Neural cell (in vitro differentiated cells): ENCODE results near the gene XPNPEP3. TPM values are rescaled to one million over a fixed set of nuclear protein-coding genes. Genes with fewer than 3 reads are reported as not detected.
A peak's percentile ranks its signal among the peaks of the same experiment; 100 is the strongest.

Source experiments
- H2AFZ ChIP-seq: fragments of 200-600, 300-800 bp; sonication (generic), shearing (Covaris generic); 2 replicates; pipeline ENCODE4 v1.6.0; 2014; ENCODE audit warnings: low read depth, mild to moderate bottlenecking, antibody characterized with exemption, low read length, moderate library complexity
- H3F3A ChIP-seq: fragments of 200-600 bp; shearing (Covaris generic); 2 replicates; pipeline ENCODE4 v1.6.1; 2016; ENCODE audit warnings: mild to moderate bottlenecking, moderate library complexity, mixed read lengths, antibody characterized with exemption, low read length; ENCODE audit not compliant: insufficient read depth, poor library complexity, severe bottlenecking
- H3K27ac ChIP-seq: fragments of 200-600, 300-800 bp; sonication (generic), shearing (Covaris generic); 2 replicates; pipeline ENCODE4 v1.5.1; 2014; ENCODE audit warnings: mild to moderate bottlenecking, low read length, moderate library complexity
- H3K27me3 ChIP-seq: fragments of 300-800, 200-600 bp; sonication (generic), shearing (Covaris generic); 2 replicates; pipeline ENCODE4 v1.6.0; 2014; ENCODE audit warnings: mild to moderate bottlenecking, low read depth, low read length, moderate library complexity; ENCODE audit not compliant: insufficient read depth
- H3K36me3 ChIP-seq: fragments of 300-800, 200-600 bp; sonication (generic), shearing (Covaris generic); 2 replicates; pipeline ENCODE4 v1.5.1; 2014; ENCODE audit warnings: mild to moderate bottlenecking, antibody characterized with exemption, low read length, moderate library complexity; ENCODE audit not compliant: insufficient read depth
- H3K4me2 ChIP-seq: fragments of 300-800, 200-600 bp; sonication (generic), shearing (Covaris generic); 2 replicates; pipeline ENCODE4 v1.6.0; 2014; ENCODE audit warnings: mild to moderate bottlenecking, low read length
- H3K4me3 ChIP-seq: fragments of 300-800, 200-600 bp; sonication (generic), shearing (Covaris generic); 2 replicates; pipeline ENCODE4 v1.5.1; 2014; ENCODE audit warnings: mild to moderate bottlenecking, low read length, moderate library complexity
- H3K79me2 ChIP-seq: fragments of 200-600 bp; shearing (Covaris generic); replicated peaks from 2 replicates; pipeline ENCODE4 v1.6.0; 2014; ENCODE audit warnings: mild to moderate bottlenecking, low read length, moderate library complexity; ENCODE audit not compliant: insufficient read depth
- H3K9ac ChIP-seq: fragments of 300-800, 200-600 bp; sonication (generic), shearing (Covaris generic); 2 replicates; pipeline ENCODE4 v1.6.1; 2016; ENCODE audit warnings: mild to moderate bottlenecking, low read length, mixed read lengths
- H3K9me2 ChIP-seq: fragments of 200-600 bp; shearing (Covaris generic); 2 replicates; pipeline ENCODE4 v1.6.1; 2016; ENCODE audit warnings: mild to moderate bottlenecking, low read length, mixed read lengths; ENCODE audit not compliant: insufficient read depth
- H3K9me3 ChIP-seq: fragments of 200-600, 300-800 bp; sonication (generic), shearing (Covaris generic); 2 replicates; pipeline ENCODE4 v1.6.1; 2016; ENCODE audit warnings: mild to moderate bottlenecking, mixed run types, low read length, moderate library complexity, mixed read lengths
- H4K20me1 ChIP-seq: fragments of 200-600 bp; shearing (Covaris generic); 2 replicates; pipeline ENCODE4 v1.6.1; 2016; ENCODE audit warnings: mild to moderate bottlenecking, mixed run types; ENCODE audit not compliant: insufficient read depth
- EP300 ChIP-seq: fragments of 450-650 bp; conservative IDR thresholded peaks from 2 replicates; pipeline ENCODE4 v1.6.1; 2014; ENCODE audit warnings: antibody characterized with exemption, mild to moderate bottlenecking, moderate library complexity; ENCODE audit not compliant: poor library complexity, severe bottlenecking
- EZH2 ChIP-seq: fragments of 200-600, 300-800 bp; shearing (Covaris generic), sonication (generic); IDR thresholded peaks from 2 replicates; pipeline ENCODE4 v1.6.1; 2014; ENCODE audit warnings: antibody characterized with exemption, low read length, borderline replicate concordance, mild to moderate bottlenecking; ENCODE audit not compliant: insufficient read depth, poor library complexity, severe bottlenecking
- MXI1 ChIP-seq: fragments of 450-650 bp; conservative IDR thresholded peaks from 2 replicates; pipeline ENCODE4 v1.6.1; 2014; ENCODE audit warnings: antibody characterized with exemption, mild to moderate bottlenecking; ENCODE audit not compliant: poor library complexity, severe bottlenecking
- POLR2AphosphoS5 ChIP-seq: IDR thresholded peaks from 2 replicates; pipeline ENCODE4 v1.6.1; 2012
- RAD21 ChIP-seq: fragments of 450-650 bp; conservative IDR thresholded peaks from 2 replicates; pipeline ENCODE4 v1.6.1; 2014; ENCODE audit warnings: antibody characterized with exemption, mild to moderate bottlenecking, moderate library complexity
- SMC3 ChIP-seq: fragments of 450-650 bp; conservative IDR thresholded peaks from 2 replicates; pipeline ENCODE4 v1.6.1; 2014; ENCODE audit warnings: antibody characterized with exemption, mild to moderate bottlenecking, moderate library complexity; ENCODE audit not compliant: poor library complexity
- TAF1 ChIP-seq: IDR thresholded peaks from 2 replicates; pipeline ENCODE4 v1.6.1; 2012; ENCODE audit warnings: low read depth
- polyA plus RNA-seq: library from polyadenylated mRNA; depleted of rRNA; stranded (reverse); fragments of >200 nt; gene quantifications from 2 replicates; pipeline ENCODE4 v1.2.3, GENCODE V29; 2014
- TF ChIP-seq, protein P1 (sequence below): IDR thresholded peaks from 2 replicates; pipeline ENCODE4 v1.6.1; 2012; ENCODE audit warnings: borderline replicate concordance
- TF ChIP-seq, protein P2 (sequence below): fragments of 450-650 bp; IDR thresholded peaks from 2 replicates; pipeline ENCODE4 v1.5.1; 2014; ENCODE audit warnings: antibody characterized with exemption, mild to moderate bottlenecking, moderate library complexity; ENCODE audit not compliant: poor library complexity, severe bottlenecking

XPNPEP3 gene
- polyA plus RNA-seq, 1 donor from 2014 or later, result 5.2 TPM

DNA sequence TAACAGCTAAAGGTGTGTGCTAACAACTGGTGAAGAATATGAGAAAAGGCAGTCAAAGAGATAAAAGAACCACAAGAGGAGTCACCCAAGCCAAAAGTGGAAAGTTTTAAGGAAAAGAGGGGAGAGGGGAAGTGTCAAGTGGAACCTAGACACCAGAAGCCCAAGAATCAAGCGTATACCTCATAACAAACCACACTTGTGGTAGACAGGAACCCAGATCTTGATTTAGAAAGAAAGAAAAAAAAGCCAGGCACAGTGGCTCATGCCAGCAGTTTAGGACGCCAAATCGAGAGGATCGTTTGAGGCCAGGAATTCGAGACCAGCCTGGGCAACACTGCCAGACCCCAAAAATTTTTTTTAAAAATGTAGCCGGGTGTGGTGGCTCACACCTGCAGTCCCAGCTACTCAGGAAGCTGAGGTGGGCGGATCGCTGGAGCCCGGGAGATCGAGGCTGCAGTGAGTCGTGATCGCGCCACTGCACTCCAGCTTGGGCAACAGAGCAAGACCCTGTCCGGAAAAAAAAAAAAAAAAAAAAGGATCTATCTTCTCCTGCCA is 38.7 kb upstream of the XPNPEP3 start:
- H3K9me2 ChIP-seq, result no peaks in the 10 kb centered on the region
- peak overlapping the region; percentile 58 for H3K4me2 ChIP-seq
- H3K9ac ChIP-seq, result peak overlapping the region; percentile 70
- H4K20me1 ChIP-seq, result no peaks in the 10 kb centered on the region
- no peaks in the 10 kb centered on the region for H3F3A ChIP-seq
- H3K4me3 ChIP-seq, result peak overlapping the region; percentile 98
- H3K36me3 ChIP-seq, result no peaks in the 10 kb centered on the region
- peak overlapping the region; percentile 78 for H2AFZ ChIP-seq
- no peak for TF ChIP-seq RAD21
- no peak for TF ChIP-seq POLR2AphosphoS5
- TF ChIP-seq EZH2, result no peak
- H3K27ac ChIP-seq, result no peak overlapping the region
- H3K79me2 ChIP-seq, result peaks cover 19% of the 10 kb centered on the region
- H3K27me3 ChIP-seq, result no peaks in the 10 kb centered on the region
- no peaks in the 10 kb centered on the region for H3K9me3 ChIP-seq

DNA sequence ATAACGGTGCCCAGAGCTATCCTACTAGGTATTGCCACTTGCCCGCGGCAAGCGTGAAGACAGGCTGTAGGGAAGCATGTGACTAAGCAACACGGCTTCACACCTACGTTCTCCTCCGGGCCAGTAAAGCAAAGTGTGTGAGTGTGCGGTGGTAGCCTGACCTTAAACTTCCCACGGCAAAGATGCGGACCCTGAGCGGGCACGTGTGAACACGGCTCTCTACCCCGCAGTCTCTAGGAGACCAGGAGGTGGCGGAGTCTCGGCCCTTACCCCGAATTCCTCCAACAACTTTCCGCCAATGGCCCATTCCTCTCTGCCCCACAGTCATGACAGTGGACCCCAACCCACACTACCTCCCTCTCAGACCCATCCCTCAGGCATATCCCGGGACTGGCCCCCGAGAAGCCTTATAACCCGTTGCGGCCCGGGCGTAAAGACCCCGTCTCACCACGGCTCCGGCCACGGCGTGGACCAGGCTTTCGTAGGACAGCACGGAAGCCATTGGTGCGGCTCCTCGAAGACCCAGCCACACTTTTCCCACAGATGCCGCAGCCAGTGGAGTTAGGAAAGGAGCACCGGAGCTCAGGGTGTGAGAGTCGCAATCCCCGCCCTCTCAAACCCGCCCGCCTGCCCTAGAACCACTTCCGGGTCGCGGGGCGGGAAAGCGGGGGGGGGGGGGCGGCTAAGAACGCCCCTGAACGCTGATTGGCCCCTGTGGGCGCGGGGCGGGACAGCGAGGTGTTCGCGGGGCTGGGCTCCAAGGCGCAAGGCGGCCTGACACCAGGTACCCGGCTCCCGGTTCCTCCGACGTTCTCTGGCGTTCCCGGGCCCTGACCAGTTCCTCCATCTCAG is 38.0 kb upstream of the XPNPEP3 start, which contains the start of gene SLC25A17:
Gene SLC25A17, minus strand, starts transcription at position 600 of the 852 bp plus-strand sequence. Its CDS starts 98 bp downstream, at position 502.
- Histone ChIP-seq H3K4me2 (peak within 1 kb of the TSS; percentile 91), H3K4me3 (peak within 1 kb of the TSS; percentile 98), H3K27ac (peak within 1 kb of the TSS; percentile 47), H3F3A (no peaks in the 10 kb centered on the region), H3K79me2 (peaks cover 19% of the 10 kb centered on the region), H3K27me3 (no peaks in the 10 kb centered on the region), H3K9me3 (no peaks in the 10 kb centered on the region), H3K36me3 (no peaks in the 10 kb centered on the region), H3K9ac (peak within 1 kb of the TSS; percentile 70), H3K9me2 (no peaks in the 10 kb centered on the region), H2AFZ (peak within 1 kb of the TSS; percentile 78), H4K20me1 (no peaks in the 10 kb centered on the region)
- TF ChIP-seq, protein P1, sequence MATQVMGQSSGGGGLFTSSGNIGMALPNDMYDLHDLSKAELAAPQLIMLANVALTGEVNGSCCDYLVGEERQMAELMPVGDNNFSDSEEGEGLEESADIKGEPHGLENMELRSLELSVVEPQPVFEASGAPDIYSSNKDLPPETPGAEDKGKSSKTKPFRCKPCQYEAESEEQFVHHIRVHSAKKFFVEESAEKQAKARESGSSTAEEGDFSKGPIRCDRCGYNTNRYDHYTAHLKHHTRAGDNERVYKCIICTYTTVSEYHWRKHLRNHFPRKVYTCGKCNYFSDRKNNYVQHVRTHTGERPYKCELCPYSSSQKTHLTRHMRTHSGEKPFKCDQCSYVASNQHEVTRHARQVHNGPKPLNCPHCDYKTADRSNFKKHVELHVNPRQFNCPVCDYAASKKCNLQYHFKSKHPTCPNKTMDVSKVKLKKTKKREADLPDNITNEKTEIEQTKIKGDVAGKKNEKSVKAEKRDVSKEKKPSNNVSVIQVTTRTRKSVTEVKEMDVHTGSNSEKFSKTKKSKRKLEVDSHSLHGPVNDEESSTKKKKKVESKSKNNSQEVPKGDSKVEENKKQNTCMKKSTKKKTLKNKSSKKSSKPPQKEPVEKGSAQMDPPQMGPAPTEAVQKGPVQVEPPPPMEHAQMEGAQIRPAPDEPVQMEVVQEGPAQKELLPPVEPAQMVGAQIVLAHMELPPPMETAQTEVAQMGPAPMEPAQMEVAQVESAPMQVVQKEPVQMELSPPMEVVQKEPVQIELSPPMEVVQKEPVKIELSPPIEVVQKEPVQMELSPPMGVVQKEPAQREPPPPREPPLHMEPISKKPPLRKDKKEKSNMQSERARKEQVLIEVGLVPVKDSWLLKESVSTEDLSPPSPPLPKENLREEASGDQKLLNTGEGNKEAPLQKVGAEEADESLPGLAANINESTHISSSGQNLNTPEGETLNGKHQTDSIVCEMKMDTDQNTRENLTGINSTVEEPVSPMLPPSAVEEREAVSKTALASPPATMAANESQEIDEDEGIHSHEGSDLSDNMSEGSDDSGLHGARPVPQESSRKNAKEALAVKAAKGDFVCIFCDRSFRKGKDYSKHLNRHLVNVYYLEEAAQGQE, result no peak
- TF ChIP-seq, protein P2, sequence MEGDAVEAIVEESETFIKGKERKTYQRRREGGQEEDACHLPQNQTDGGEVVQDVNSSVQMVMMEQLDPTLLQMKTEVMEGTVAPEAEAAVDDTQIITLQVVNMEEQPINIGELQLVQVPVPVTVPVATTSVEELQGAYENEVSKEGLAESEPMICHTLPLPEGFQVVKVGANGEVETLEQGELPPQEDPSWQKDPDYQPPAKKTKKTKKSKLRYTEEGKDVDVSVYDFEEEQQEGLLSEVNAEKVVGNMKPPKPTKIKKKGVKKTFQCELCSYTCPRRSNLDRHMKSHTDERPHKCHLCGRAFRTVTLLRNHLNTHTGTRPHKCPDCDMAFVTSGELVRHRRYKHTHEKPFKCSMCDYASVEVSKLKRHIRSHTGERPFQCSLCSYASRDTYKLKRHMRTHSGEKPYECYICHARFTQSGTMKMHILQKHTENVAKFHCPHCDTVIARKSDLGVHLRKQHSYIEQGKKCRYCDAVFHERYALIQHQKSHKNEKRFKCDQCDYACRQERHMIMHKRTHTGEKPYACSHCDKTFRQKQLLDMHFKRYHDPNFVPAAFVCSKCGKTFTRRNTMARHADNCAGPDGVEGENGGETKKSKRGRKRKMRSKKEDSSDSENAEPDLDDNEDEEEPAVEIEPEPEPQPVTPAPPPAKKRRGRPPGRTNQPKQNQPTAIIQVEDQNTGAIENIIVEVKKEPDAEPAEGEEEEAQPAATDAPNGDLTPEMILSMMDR, result peak; percentile 69
- peak; percentile 38 for TF ChIP-seq RAD21
- no peak for TF ChIP-seq TAF1
- peak; percentile 61 for TF ChIP-seq SMC3
- TF ChIP-seq POLR2AphosphoS5, result peak; percentile 54
- TF ChIP-seq EZH2, result no peak
- TF ChIP-seq EP300, result no peak
- peak; percentile 89 for TF ChIP-seq MXI1
